ENCODE measurements around the gene CACNB2.
"Not testable (repeated sequence)": the region's sequence is repeated elsewhere in the genome, so short reads cannot be mapped to it uniquely, and the experiment has no call there.

The CACNB2 gene

DNA sequence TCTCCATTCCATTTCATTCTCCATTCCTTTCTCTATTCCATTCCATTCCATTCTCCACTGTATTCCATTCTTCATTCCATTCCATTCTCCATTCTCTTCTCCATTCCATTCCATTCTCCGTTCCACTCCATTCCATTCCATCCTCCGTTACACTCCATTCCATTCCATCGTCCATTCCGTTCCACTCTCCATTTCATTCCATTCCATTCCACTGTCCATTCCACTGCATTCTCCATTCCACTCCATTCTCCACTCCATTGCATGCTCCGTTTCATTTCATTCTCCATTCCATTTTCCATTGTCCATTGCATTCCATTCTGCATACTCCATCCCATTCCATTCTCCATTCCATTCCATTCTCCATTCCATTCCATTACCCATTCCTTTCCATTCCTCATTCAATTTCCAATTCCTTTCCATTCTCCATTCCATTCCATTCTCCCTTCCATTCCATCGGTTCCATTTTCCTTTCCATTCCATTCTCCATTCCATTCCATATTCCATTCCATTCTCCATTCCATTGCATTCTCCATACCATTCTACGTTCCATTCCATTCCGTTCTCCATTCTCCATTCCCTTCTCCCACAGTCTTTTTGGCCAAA, 432.8 kb downstream of the CACNB2 start:
- CTCF ChIA-PET = no interaction called here
- TF ChIP-seq, protein P1, sequence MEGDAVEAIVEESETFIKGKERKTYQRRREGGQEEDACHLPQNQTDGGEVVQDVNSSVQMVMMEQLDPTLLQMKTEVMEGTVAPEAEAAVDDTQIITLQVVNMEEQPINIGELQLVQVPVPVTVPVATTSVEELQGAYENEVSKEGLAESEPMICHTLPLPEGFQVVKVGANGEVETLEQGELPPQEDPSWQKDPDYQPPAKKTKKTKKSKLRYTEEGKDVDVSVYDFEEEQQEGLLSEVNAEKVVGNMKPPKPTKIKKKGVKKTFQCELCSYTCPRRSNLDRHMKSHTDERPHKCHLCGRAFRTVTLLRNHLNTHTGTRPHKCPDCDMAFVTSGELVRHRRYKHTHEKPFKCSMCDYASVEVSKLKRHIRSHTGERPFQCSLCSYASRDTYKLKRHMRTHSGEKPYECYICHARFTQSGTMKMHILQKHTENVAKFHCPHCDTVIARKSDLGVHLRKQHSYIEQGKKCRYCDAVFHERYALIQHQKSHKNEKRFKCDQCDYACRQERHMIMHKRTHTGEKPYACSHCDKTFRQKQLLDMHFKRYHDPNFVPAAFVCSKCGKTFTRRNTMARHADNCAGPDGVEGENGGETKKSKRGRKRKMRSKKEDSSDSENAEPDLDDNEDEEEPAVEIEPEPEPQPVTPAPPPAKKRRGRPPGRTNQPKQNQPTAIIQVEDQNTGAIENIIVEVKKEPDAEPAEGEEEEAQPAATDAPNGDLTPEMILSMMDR (IDR thresholded peaks at IDR 0.05; ENCODE audit: control extremely low read depth, extremely low read depth, low read depth, missing control alignments) = no peak
- no peak for DNase-seq (ENCODE audit: extremely low spot score)
- POLR2A ChIA-PET = no interaction called here

DNA sequence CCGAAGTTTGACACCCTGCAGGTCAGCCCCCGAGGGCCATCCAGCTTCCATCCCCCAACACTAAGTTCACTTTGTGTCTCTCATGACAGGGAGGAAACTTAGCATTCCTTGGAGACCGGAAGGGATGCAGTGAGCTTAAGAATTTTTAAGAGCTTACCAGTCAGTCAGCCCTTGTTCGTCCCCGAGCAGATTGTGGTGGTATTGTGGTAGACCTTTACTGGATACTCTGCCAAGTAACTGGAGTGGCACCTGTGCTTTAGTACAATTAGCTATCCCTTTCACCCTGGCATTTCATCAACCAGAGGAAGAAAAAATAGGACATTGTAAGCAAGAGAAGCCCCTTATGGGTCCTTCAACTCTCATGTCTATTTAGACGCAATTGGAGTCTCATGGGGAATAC, 436.4 kb downstream of the CACNB2 start:
- DNase-seq (ENCODE audit: extremely low spot score) = no peak
- POLR2A ChIA-PET = no interaction called here
- CTCF ChIA-PET = interaction anchor here (1.4 kb wide), 1 partner anchor 11 kb away, joined by 4 read pairs; no protein-coding TSS in a partner anchor
- TF ChIP-seq, protein P1 (IDR thresholded peaks at IDR 0.05; ENCODE audit: control extremely low read depth, extremely low read depth, low read depth, missing control alignments) = no peak

DNA sequence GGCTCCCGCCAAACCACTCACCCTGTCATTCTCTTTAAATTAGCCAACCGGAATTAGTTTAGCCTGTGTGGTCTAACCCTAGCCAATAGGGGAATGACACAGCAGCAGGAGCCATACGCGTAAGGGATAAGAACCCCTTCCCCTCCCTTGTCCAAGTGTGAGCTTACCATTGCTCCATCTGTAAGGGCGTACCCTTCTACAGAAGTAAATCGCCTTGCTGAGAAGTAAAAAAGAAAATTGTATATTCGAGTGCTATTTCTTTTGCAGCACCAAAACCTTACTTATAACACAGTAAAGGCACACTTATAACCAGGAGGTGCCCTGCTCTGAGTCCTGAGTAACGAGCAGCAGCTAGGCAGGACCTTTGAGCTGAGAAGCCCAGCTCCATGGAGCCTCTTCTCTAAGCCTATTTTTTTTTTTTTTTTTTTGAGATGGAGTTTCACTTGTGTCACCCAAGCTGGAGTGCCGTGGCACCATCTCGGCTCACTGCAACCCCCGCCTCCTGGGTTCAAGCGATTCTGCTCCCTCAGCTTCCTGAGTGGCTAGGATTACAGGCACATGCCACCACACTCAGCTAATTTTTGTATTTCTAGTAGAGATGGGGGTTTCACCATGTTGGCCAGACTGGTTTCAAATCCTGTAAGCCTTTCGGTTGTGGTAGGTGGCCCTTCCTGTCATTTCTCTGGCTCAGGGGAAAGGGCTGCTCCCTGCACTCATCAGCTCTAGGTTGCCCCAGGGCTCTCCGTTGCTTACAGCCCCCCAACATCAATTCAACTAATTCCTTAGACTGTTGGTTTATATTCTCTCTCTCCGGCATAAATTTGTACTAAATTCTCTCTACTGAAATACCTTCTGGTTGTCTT, 437.8 kb downstream of the CACNB2 start:
- no peak for DNase-seq (ENCODE audit: extremely low spot score)
- POLR2A ChIA-PET = no interaction called here
- CTCF ChIA-PET = interaction anchor here (0.6 kb wide), 1 partner anchor 12 kb away, joined by 3 read pairs; no protein-coding TSS in a partner anchor
- TF ChIP-seq, protein P1 (IDR thresholded peaks at IDR 0.05; ENCODE audit: control extremely low read depth, extremely low read depth, low read depth, missing control alignments) = no peak

DNA sequence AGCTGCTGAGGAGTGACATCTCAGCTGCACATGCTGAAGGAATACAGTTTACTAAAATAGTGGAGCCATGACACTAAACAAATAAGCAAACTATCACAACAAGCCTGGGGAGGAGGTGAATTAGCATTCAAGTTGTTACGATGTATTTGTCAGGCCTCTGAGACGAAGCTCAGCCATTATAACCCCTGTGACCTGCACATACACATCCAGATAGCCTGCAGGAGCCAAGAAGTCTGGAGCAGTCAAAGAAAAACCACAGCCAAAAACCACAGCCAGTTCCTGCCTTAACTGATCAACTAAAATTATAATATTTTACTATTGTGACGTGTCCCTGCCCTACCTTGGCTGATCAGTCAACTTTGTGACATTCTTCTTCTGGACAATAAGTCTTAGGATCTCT, 442.6 kb downstream of the CACNB2 start:
- CTCF ChIA-PET = interaction anchor here (1.4 kb wide), 1 partner anchor 19 kb away, joined by 3 read pairs; no protein-coding TSS in a partner anchor
- no peak for DNase-seq (ENCODE audit: extremely low spot score)
- POLR2A ChIA-PET = no interaction called here
- TF ChIP-seq, protein P1 (IDR thresholded peaks at IDR 0.05; ENCODE audit: control extremely low read depth, extremely low read depth, low read depth, missing control alignments) = no peak

DNA sequence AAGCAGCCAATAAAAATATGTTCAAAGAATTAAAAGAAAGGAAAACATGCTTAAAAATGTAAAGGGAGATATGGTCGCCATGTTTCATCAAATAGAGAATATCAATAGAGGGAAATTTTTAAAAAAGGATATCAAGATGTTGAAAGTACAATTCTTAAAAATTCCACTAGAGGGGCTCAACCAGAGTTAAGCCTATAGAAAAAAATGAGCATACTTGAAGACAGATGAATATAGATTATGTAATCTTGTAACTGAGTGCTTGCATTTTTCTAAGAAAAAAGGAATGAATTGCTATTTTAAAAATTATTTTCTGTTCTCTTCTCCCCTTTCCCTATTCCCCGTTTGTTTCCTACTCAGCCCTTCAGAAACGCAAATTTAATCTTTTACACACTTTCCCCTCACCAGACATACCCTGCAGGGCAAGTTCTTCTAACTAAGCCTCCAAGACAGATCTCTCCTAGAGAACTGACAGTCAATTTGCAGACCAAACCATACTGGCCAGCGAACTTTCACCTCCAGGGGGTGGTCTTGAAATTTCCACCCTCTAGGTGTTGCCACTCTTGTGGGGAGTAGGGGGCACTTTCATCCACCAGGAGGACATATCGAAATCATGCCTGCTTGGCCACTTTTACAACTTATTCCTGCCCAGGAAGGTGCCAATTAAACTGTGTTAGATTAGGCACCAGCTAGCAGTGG, 443.5 kb downstream of the CACNB2 start:
- ChIA-PET POLR2A (no interaction called here), CTCF (interaction anchor here (1.4 kb wide), 1 partner anchor 18 kb away, joined by 3 read pairs; no protein-coding TSS in a partner anchor)
- DNase-seq (ENCODE audit: extremely low spot score) = no peak
- TF ChIP-seq, protein P1 (IDR thresholded peaks at IDR 0.05; ENCODE audit: control extremely low read depth, extremely low read depth, low read depth, missing control alignments) = no peak

DNA sequence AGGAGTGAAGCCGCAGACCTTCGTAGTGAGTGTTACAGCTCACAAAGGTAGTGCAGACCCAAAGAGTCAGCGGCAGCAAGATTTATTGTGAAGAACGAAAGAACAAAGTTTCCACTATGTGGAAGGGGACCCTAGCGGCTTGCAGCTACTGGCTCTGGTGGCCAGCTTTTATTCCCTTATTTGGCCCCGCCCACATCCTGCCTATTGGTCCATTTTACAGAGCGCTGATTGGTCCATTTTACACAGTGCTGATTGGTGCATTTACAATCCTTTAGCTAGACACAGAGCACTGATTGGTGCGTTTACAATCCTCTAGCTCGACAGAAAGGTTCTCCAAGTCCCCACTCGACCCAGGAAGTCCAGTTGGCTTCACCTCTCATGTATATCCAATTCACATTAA, 446.4 kb downstream of the CACNB2 start:
- DNase-seq (ENCODE audit: extremely low spot score); POLR2A ChIA-PET: not testable (repeated sequence)
- CTCF ChIA-PET = interaction anchor here (0.8 to 1.1 kb wide), 3 partner anchors 9 to 12 kb away, joined by 3 to 4 read pairs (median 3); no protein-coding TSS in a partner anchor

DNA sequence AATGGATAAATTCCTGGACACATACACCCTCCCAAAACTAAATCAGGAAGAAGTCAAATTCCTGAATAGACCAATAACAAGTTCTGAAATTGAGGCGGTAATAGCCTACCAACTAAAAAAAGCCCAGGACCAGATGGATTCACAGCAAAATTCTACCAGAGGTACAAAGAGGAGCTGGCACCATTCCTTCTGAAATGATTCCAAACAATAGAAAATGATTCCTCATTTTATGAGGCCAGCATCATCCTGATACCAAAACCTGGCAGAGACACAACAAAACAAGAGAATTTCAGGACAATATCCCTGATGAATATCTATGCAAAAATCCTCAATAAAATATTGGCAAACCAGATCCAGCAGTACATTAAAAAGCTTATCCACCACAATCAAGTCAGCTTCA, 450.9 kb downstream of the CACNB2 start:
- CTCF ChIA-PET = interaction anchor here (1.0 kb wide), 1 partner anchor 13 kb away, joined by 3 read pairs; no protein-coding TSS in a partner anchor
- POLR2A ChIA-PET; DNase-seq (ENCODE audit: extremely low spot score): not testable (repeated sequence)

Data from GM10248 (cell line).